Parathyroid adenoma (tissue), 2 donors: Measurements from ENCODE around the gene CD3D.

Experiments used
- H2AFZ ChIP-seq: fragments of 300-600 bp; sonication (generic); one replicate; pipeline ENCODE4 v1.7.0; 2017; ENCODE audit warnings: antibody characterized with exemption, mild to moderate bottlenecking
- H3K27ac ChIP-seq: fragments of 300-600 bp; sonication (generic); one replicate; pipeline ENCODE4 v1.7.0; 2017
- H3K27me3 ChIP-seq: fragments of 300-600 bp; sonication (generic); one replicate; pipeline ENCODE4 v1.7.0; 2017; ENCODE audit warnings: low read length; ENCODE audit not compliant: control insufficient read depth, insufficient read depth
- H3K36me3 ChIP-seq: fragments of 300-600 bp; sonication (generic); one replicate; pipeline ENCODE4 v1.7.0; 2017; ENCODE audit warnings: low read length; ENCODE audit not compliant: control insufficient read depth, insufficient read depth
- H3K4me1 ChIP-seq: fragments of 300-600 bp; sonication (generic); one replicate; pipeline ENCODE4 v1.7.0; 2017; ENCODE audit warnings: control low read depth
- H3K4me2 ChIP-seq: fragments of 300-600 bp; sonication (generic); one replicate; pipeline ENCODE4 v1.7.0; 2017; ENCODE audit warnings: low read length
- H3K4me3 ChIP-seq: fragments of 300-600 bp; sonication (generic); one replicate; pipeline ENCODE4 v1.7.0; 2017; ENCODE audit warnings: low read depth, low read length
- H3K79me2 ChIP-seq: fragments of 300-600 bp; sonication (generic); one replicate; pipeline ENCODE4 v1.7.0; 2017; ENCODE audit warnings: control low read depth
- H3K9ac ChIP-seq: fragments of 300-600 bp; sonication (generic); one replicate; pipeline ENCODE4 v1.7.0; 2017; ENCODE audit warnings: mild to moderate bottlenecking
- H3K9me3 ChIP-seq: fragments of 300-600 bp; sonication (generic); one replicate; pipeline ENCODE4 v1.7.0; 2017; ENCODE audit warnings: low read length; ENCODE audit not compliant: control insufficient read depth
- CTCF ChIP-seq: fragments of 300-600 bp; sonication (generic); IDR thresholded peaks from one replicate; pipeline ENCODE4 v1.7.0; 2017; ENCODE audit warnings: antibody characterized with exemption, mild to moderate bottlenecking
- donor health status: primary hyperparathyroidism.

Gene CD3D

GRCh38 chr11:118313242-118313641 lies 29.3 kb downstream of the CD3D start:
- H3K9ac ChIP-seq: no peak overlapping the region
- no peak overlapping the region for H3K4me2 ChIP-seq
- H3K4me3 ChIP-seq: no peak overlapping the region
- H3K27me3 ChIP-seq: no peaks in the 10 kb centered on the region
- peaks cover 4% of the 10 kb centered on the region for H3K4me1 ChIP-seq
- no peaks in the 10 kb centered on the region for H3K36me3 ChIP-seq
- no peak overlapping the region for H2AFZ ChIP-seq
- no peaks in the 10 kb centered on the region for H3K79me2 ChIP-seq
- no peak for TF ChIP-seq CTCF
- no peak overlapping the region for H3K27ac ChIP-seq
- no peaks in the 10 kb centered on the region for H3K9me3 ChIP-seq

GRCh38 chr11:118312328-118312727 lies 30.2 kb downstream of the CD3D start:
- no peaks in the 10 kb centered on the region for H3K27me3 ChIP-seq
- no peak overlapping the region for H3K4me3 ChIP-seq
- H3K9me3 ChIP-seq: no peaks in the 10 kb centered on the region
- H3K9ac ChIP-seq: no peak overlapping the region
- H3K36me3 ChIP-seq: no peaks in the 10 kb centered on the region
- H2AFZ ChIP-seq: no peak overlapping the region
- TF ChIP-seq CTCF: no peak
- H3K4me1 ChIP-seq: peaks cover 4% of the 10 kb centered on the region
- H3K4me2 ChIP-seq: no peak overlapping the region
- H3K27ac ChIP-seq: no peak overlapping the region
- H3K79me2 ChIP-seq: no peaks in the 10 kb centered on the region

GRCh38 chr11:118311518-118311917 lies 31.0 kb downstream of the CD3D start:
- no peak overlapping the region for H2AFZ ChIP-seq
- H3K79me2 ChIP-seq: no peaks in the 10 kb centered on the region
- H3K4me3 ChIP-seq: no peak overlapping the region
- no peak overlapping the region for H3K27ac ChIP-seq
- H3K27me3 ChIP-seq: no peaks in the 10 kb centered on the region
- no peak for TF ChIP-seq CTCF
- H3K4me2 ChIP-seq: no peak overlapping the region
- H3K4me1 ChIP-seq: peaks cover 4% of the 10 kb centered on the region
- no peaks in the 10 kb centered on the region for H3K36me3 ChIP-seq
- no peaks in the 10 kb centered on the region for H3K9me3 ChIP-seq
- no peak overlapping the region for H3K9ac ChIP-seq

- H3K27me3 ChIP-seq: no peaks in the 10 kb centered on the region
Observed at GRCh38 chr11:118310781-118311485, 31.6 kb downstream of the CD3D start.

More at GRCh38 chr11:118310781-118311485, 31.6 kb downstream of the CD3D start:
- no peak overlapping the region for H3K27ac ChIP-seq
- no peak overlapping the region for H2AFZ ChIP-seq
- no peak overlapping the region for H3K9ac ChIP-seq
- H3K4me2 ChIP-seq: no peak overlapping the region
- no peaks in the 10 kb centered on the region for H3K36me3 ChIP-seq
- no peak overlapping the region for H3K4me3 ChIP-seq
- no peaks in the 10 kb centered on the region for H3K9me3 ChIP-seq
- TF ChIP-seq CTCF: no peak
- peaks cover under 1% of the 10 kb centered on the region for H3K4me1 ChIP-seq
- H3K79me2 ChIP-seq: no peaks in the 10 kb centered on the region
